Measurements from ENCODE around the gene NUDT14.

Gene NUDT14

DNA sequence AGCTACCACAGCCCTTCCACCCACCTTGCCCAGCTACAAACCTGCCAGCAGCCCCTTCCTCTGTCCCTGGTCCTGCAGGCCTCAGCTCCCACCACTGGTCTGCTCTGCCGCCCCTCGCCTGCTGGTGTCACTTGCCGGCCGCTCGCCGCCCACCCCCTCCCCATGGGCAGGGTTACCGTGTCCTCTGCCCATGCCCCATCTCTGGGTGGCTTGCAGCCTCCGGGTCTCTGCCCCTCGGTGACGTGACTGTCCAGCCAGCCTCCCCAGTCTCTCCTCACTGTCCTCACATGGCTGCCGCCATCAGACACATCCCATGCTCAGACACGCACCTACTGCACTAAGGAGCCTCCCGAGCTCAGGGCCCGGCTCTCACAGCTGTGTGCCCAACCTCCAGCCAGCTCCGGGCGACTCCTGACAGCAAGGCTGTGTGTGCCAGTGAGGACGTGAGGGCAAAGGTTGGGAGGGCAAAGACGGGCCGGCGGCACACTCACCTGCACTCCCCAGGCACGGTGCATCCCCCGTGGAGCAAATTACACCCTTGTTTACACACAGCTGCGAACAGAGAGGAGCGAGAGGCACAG is 26.0 kb downstream of the NUDT14 start:
- no peak overlapping the region for H3K4me3 ChIP-seq (ENCODE audit: low read length)
- TF ChIP-seq, protein P1, sequence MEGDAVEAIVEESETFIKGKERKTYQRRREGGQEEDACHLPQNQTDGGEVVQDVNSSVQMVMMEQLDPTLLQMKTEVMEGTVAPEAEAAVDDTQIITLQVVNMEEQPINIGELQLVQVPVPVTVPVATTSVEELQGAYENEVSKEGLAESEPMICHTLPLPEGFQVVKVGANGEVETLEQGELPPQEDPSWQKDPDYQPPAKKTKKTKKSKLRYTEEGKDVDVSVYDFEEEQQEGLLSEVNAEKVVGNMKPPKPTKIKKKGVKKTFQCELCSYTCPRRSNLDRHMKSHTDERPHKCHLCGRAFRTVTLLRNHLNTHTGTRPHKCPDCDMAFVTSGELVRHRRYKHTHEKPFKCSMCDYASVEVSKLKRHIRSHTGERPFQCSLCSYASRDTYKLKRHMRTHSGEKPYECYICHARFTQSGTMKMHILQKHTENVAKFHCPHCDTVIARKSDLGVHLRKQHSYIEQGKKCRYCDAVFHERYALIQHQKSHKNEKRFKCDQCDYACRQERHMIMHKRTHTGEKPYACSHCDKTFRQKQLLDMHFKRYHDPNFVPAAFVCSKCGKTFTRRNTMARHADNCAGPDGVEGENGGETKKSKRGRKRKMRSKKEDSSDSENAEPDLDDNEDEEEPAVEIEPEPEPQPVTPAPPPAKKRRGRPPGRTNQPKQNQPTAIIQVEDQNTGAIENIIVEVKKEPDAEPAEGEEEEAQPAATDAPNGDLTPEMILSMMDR (conservative IDR thresholded peaks at IDR 0.05; ENCODE audit: low read length) = no peak
- no peak for DNase-seq (ENCODE audit: low read depth)

DNA sequence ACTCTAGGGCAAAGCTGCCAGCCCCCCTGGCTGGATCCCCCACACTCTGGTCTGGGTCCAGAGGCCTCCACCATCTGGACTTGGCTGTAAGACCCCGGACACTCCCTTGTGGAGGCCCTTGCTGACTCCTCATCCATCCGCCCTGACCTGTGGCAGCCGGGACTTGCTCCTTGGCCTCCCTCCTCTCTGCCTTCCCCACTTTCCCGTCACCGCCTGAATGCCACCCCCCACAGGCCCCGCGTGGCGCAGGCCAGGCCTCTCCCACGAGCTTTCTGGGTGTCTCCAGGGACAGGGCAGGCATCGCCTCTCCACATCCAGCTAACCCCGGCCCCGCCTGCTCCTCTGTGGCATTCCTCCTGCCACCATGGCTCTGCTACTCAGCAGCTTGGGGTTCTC is 26.6 kb downstream of the NUDT14 start:
- H3K4me3 ChIP-seq (ENCODE audit: low read length) = no peak overlapping the region
- no peak for DNase-seq (ENCODE audit: low read depth)
- TF ChIP-seq, protein P1 (conservative IDR thresholded peaks at IDR 0.05; ENCODE audit: low read length) = no peak

DNA sequence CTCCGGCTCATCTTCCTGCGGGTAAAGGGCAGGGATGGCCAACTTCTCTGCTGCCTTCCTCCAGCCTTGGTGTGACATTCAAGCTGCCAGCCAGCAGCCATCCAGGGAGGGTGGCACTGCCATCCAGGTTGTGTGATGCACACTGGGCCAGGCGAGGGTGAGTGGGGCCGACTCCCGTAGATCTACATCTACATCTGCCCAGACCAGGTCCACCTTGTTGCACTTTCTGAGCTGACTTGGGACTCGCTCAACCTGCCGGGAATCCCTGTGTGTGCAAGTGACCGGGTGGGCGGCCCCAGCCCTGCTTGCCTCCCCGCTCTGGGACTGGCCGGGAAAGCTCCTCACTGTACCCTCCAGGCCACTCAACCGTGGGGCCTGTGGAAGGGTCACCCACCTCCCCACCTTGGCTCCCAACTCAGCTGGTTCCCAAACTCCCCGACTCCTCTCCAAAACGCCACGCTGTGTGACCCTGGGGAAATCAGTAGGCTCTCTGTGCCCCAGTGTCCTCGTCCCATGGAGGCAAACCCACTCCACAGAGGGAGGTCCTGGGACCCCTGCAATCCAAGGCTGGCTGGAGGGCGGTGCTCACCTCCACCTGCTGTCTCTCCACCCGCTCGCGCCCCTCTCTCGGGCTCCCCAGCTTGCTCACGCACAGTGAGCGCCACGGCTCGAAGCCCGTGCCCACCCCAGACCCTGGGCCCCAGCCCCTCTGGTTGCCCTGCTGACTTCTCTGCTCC is 27.2 kb downstream of the NUDT14 start:
- H3K4me3 ChIP-seq (ENCODE audit: low read length) = no peak overlapping the region
- DNase-seq (ENCODE audit: low read depth) = no peak
- TF ChIP-seq, protein P1 (conservative IDR thresholded peaks at IDR 0.05; ENCODE audit: low read length) = no peak

DNA sequence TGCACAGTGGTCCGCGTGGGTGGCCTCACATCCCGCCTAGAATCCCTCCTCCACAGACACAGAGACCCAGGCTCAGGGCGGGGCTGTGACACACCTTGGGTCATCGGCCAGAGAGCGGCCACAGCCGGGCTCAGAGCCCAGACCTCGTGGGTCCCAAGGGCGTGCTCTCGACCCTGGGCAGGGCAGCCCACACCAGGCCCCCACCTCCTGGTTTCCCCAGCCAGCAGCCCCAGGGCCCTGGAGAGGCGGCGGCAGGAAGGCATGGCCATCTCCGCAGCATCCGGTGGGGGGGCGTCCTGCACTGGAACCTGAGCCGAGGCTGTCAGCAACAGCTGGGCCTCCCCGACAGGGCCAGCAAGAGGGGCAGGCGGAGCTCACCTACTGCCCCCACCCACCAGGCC is 27.8 kb downstream of the NUDT14 start:
- DNase-seq (ENCODE audit: low read depth) = no peak
- TF ChIP-seq, protein P1 (conservative IDR thresholded peaks at IDR 0.05; ENCODE audit: low read length) = no peak

DNA sequence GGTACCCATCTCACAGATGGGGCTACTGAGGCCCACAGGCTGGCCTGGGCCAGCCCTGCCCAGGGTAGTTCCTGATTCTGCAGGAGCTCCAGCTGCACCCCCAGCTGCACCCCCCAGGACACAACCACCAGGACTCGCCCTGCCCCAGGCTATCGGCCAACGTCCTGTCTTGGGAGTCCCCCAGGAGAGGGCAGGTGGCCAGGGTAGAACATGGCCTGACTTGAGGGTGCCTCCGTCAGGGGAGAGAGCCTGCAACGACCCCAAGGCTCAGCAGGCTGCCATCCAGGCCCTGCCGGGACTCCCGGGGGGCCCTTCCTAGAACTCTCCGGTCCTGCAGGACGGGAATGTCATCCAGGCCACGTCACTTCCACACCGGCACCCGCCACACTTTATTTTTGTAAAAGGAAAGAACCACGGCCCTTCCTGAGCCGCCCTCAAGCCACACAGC is 28.3 kb downstream of the NUDT14 start:
- DNase-seq (ENCODE audit: low read depth) = no peak
- TF ChIP-seq, protein P1 (conservative IDR thresholded peaks at IDR 0.05; ENCODE audit: low read length) = no peak
- no peak overlapping the region for H3K4me3 ChIP-seq (ENCODE audit: low read length)

More for the DNA sequence above, 27.8 kb downstream of the NUDT14 start:
- H3K4me3 ChIP-seq (ENCODE audit: low read length) = no peak overlapping the region

DNA sequence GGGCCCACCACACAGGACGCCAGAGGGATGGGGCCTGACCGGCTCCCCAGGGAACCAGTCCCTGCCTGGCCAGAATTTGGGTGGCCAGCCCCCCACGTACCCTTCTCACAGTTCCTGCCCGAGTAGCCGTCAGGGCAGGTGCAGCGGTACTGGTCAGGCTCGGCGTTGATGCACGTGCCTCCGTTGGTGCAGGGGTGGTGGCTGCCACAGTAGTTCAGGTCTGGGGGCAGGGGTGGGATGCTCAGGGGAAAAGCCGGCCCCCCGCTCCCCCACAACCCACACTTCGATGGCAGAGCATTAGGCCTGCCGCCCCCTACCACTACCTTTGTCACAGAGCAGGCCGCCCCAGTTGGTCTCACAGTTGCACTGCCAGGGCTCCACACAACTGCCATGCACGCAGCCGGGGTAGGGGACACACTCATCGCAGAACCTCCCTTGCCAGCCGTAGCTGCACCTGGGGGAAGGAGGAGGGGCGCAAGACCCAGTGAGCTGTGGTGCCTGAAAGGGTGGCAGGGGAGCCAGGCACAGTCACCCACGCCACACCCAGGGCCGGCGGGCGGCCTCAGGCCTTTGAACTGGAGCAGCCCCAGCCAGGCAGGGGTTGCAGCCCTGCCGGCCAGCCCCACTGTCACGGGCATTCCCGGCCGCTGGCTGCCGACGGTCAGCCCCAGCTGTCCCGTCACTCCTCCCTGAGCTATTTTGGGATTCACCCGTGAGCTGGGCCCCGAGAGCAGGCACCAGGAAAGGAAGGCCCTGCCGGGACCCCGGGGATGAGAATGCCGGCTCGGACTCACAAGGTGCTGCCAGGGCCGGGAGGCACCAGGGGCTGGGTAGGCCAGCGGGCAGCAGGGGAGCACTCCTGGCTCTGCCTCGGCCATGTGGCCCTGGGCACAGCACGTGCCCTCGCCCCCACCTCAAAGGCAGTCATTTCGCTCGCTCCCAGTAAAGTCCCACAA is 29.0 kb downstream of the NUDT14 start:
- H3K4me3 ChIP-seq (ENCODE audit: low read length) = no peak overlapping the region
- no peak for DNase-seq (ENCODE audit: low read depth)
- TF ChIP-seq, protein P1 (conservative IDR thresholded peaks at IDR 0.05; ENCODE audit: low read length) = no peak
